ENCODE results near the gene HACD2. TPM values are rescaled to one million over a fixed set of nuclear protein-coding genes. Genes with fewer than 3 reads are reported as not detected.

The HACD2 gene
- total RNA-seq, 1 donor = 30.4 TPM

DNA sequence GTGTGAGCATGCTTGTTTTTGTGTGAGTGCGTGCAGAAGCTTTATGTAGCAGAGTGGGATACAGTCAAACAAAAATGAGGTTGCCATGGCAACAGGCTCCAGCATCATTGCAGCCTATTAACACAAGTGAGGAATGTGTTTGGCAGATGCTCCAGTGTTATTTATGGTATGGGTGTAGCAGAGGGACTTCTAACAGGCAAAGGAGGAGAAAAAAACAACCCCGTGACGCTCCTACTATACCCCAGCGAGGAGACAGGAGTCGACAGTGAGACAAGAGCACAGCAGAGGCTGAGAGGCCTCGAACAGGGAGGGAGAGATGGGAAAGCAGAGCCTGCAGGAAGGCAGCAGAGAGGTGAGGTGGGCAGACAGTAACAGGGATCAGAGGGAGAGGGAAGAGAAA lies 140.8 kb downstream of the HACD2 start:
- TF ChIP-seq, protein P1, sequence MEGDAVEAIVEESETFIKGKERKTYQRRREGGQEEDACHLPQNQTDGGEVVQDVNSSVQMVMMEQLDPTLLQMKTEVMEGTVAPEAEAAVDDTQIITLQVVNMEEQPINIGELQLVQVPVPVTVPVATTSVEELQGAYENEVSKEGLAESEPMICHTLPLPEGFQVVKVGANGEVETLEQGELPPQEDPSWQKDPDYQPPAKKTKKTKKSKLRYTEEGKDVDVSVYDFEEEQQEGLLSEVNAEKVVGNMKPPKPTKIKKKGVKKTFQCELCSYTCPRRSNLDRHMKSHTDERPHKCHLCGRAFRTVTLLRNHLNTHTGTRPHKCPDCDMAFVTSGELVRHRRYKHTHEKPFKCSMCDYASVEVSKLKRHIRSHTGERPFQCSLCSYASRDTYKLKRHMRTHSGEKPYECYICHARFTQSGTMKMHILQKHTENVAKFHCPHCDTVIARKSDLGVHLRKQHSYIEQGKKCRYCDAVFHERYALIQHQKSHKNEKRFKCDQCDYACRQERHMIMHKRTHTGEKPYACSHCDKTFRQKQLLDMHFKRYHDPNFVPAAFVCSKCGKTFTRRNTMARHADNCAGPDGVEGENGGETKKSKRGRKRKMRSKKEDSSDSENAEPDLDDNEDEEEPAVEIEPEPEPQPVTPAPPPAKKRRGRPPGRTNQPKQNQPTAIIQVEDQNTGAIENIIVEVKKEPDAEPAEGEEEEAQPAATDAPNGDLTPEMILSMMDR (IDR thresholded peaks at IDR 0.05; ENCODE audit: insufficient read depth, low read length) = no peak
- no peak for DNase-seq (ENCODE audit: low read depth)
- no peak overlapping the region for H3K4me3 ChIP-seq (ENCODE audit: low read depth, low read length)

DNA sequence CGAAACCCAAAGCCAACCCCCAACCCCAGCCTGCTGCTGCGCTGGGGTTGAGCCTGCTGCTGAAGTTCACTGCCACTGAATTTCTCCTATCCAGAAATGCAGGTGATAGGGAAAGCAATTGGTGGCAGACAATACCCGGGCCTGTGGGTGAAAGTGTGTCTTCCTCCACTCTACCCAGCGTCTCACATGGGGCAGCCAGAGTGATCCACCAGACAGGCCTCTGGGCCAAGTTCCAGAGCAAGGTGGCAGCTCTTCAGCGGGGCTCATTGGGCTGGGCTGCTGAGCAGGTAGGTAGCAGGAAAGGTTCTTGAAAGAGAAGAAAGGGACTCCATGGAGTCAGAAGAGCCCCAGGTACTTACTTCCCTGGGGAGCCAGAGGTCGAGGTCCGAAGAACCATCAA lies 141.9 kb downstream of the HACD2 start:
- TF ChIP-seq, protein P1 (IDR thresholded peaks at IDR 0.05; ENCODE audit: insufficient read depth, low read length) = no peak
- no peak for DNase-seq (ENCODE audit: low read depth)
- no peak overlapping the region for H3K4me3 ChIP-seq (ENCODE audit: low read depth, low read length)

DNA sequence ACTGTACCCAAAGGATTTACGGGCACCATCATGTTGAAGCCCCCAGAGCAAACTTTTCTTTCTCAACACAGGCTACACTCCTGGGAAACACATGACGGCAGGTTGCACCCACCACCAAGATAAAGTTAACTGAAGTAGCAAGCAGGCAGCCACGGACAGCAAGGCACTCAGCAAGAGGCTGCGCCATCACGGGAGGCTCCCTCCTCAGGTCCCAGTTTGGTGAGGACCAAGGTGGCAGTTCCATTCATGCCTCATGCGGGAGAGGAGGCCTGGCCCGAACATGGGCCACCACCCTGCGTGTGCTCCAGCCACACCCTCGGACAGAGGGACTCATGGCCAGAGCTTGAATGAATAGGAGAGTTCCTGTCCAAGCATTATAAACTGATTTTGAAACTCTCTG lies 142.7 kb downstream of the HACD2 start:
- TF ChIP-seq, protein P1 (IDR thresholded peaks at IDR 0.05; ENCODE audit: insufficient read depth, low read length) = no peak
- no peak overlapping the region for H3K4me3 ChIP-seq (ENCODE audit: low read depth, low read length)
- DNase-seq (ENCODE audit: low read depth) = no peak

Other genes with a start within 250 kb of the HACD2 start
- under 0.01 and 0.41 TPM in 2 replicates for gene ADCY5, start 136.0 kb downstream of the HACD2 start, total RNA-seq (ENCODE audit: low replicate concordance)